T-cell (primary cell): Measurements from ENCODE around the gene KCNK13. TPM values are rescaled to one million over a fixed set of nuclear protein-coding genes. Genes with fewer than 3 reads are reported as not detected.

Source experiments
- ATAC-seq, 4 experiments: fragments of 200-7000 bp in 3 of 4; fragments of 150-1000 bp in 1 of 4; cut with Tn5 transposase; replicated peaks in 1 of 4; 1 replicate in 3 of 4; 2 replicates in 1 of 4; pipeline ENCODE4 v1.10.0; 2021; ENCODE audit warnings: moderate library complexity in 3 of 4, mild to moderate bottlenecking in 2 of 4, moderate number of reproducible peaks in 1 of 4
- CTCF ChIA-PET, 2 donors: fragments of 300-600 bp; sonication (Branson Sonifier 250); formaldehyde crosslinking; loops; one replicate each; lab custom pipeline; 2022; ENCODE audit warnings: antibody characterized with exemption in 2 of 2; lab: Charles Lee
- POLR2A ChIA-PET, 2 donors: fragments of 300-600 bp; sonication (Branson Sonifier 250); formaldehyde crosslinking; loops; one replicate each; lab custom pipeline; 2022; ENCODE audit warnings: antibody characterized with exemption in 2 of 2; lab: Charles Lee
- DNase-seq, 35 experiments: peaks; one replicate each; pipeline versions ENCODE4 v3.0.0 to v3.0.0-alpha.2; 2013 to 2023
- H3K27ac ChIP-seq: one replicate; pipeline ENCODE4 v1.5.1; 2013; ENCODE audit warnings: low read length
- H3K27me3 ChIP-seq, 2 experiments: replicated peaks in 1 of 2; 1 replicate in 1 of 2; 2 replicates in 1 of 2; pipeline versions ENCODE4 v1.6.1 to v1.7.0; 2013; ENCODE audit warnings: low read length in 1 of 2, mixed read lengths in 1 of 2; ENCODE audit not compliant: control insufficient read depth in 2 of 2, insufficient read depth in 2 of 2; ENCODE audit errors: extremely low read depth in 1 of 2
- H3K36me3 ChIP-seq, 2 donors: 1 replicate in 1 of 2; 2 replicates in 1 of 2; pipeline versions ENCODE4 v1.6.1 to v1.7.0; 2013; ENCODE audit warnings: low read length in 1 of 2; ENCODE audit not compliant: control insufficient read depth in 2 of 2, insufficient read depth in 1 of 2; ENCODE audit errors: extremely low read depth in 1 of 2
- H3K4me1 ChIP-seq, 2 experiments: 1 replicate in 1 of 2; 2 replicates in 1 of 2; pipeline versions ENCODE4 v1.6.1 to v1.7.0; 2013; ENCODE audit warnings: low read length in 2 of 2, mixed read lengths in 1 of 2; ENCODE audit not compliant: insufficient read depth in 2 of 2, control insufficient read depth in 1 of 2; ENCODE audit errors: extremely low read depth in 1 of 2
- H3K4me3 ChIP-seq, 2 donors: 1 replicate in 1 of 2; 2 replicates in 1 of 2; pipeline versions ENCODE4 v1.5.1 to v1.7.0; 2013; ENCODE audit warnings: mild to moderate bottlenecking in 2 of 2, low read length in 1 of 2, moderate library complexity in 1 of 2; ENCODE audit not compliant: control insufficient read depth in 1 of 2; ENCODE audit errors: extremely low read depth in 1 of 2
- H3K9me3 ChIP-seq: 2 replicates; pipeline ENCODE4 v1.7.0; 2013
- H3K27ac Mint-ChIP-seq, 2 donors: one replicate each; pipeline ENCODE4 v1.8.0; 2020 to 2021; ENCODE audit warnings: mild to moderate bottlenecking in 2 of 2, mixed read lengths in 2 of 2
- H3K27me3 Mint-ChIP-seq, 2 donors: one replicate each; pipeline ENCODE4 v1.8.0; 2021 to 2022; ENCODE audit warnings: mixed read lengths in 2 of 2
- H3K36me3 Mint-ChIP-seq: one replicate; pipeline ENCODE4 v1.8.0; 2021; ENCODE audit warnings: mixed read lengths
- H3K4me1 Mint-ChIP-seq, 3 donors: one replicate each; pipeline ENCODE4 v1.8.0; 2020 to 2022; ENCODE audit warnings: mixed read lengths in 3 of 3, mild to moderate bottlenecking in 1 of 3
- H3K4me3 Mint-ChIP-seq, 3 donors: one replicate each; pipeline ENCODE4 v1.8.0; 2020 to 2022; ENCODE audit warnings: mild to moderate bottlenecking in 3 of 3, mixed read lengths in 3 of 3, moderate library complexity in 3 of 3
- H3K9me3 Mint-ChIP-seq, 3 donors: one replicate each; pipeline ENCODE4 v1.8.0; 2020 to 2022; ENCODE audit warnings: mixed read lengths in 3 of 3
- WGBS: methylation state at CpG from one replicate; pipeline ENCODE4 v1.1.5; 2013; ENCODE audit warnings: missing lambda C conversion rate; ENCODE audit not compliant: insufficient coverage; 5-methylcytosine and 5-hydroxymethylcytosine counted together
- total RNA-seq, 35 experiments: library from RNA in 6 of 35; stranded (reverse) in 6 of 35; fragments of 120-200 nt in 1 of 35; gene quantifications; one replicate each; pipeline versions ENCODE4 v1.2.1 to v1.2.4 and lab custom pipeline; 2013 to 2026

Gene KCNK13
- total RNA-seq, 5 donors from 2014 or later (not counting 1 experiment from before 2014, with no cell fraction given), result not detected

DNA sequence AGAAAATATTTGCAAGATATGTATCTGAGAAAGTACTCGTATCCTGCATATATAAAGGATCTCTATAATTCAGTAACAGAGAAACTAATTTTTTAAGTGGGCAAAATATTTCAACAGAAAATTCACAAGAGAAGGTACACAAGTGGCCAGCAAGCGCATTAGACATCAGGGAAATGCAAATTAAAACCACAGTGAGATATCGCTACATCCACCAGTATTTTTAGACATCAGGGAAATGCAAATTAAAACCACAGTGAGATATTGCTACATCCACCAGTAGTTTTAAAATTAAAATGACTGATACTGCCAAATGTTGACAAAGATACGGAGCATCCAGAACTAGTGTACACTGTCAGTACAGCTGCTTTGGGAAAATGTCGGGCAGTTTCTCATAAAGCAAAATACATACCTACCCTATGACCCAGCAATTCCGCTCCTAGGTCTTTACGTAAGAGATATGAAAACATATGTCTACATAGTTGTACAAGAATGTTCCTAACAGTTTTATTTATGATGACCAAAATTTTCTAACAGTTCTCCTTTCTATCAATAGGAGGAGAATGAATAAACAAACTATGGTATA lies 2.8 kb upstream of the KCNK13 start:
- ATAC-seq (no peak), DNase-seq (no peak)
- peaks cover 2 to 36% of the 10 kb centered on the region in 2 experiments for H3K27me3 ChIP-seq
- H3K36me3 ChIP-seq, result no peaks in the 10 kb centered on the region
- H3K36me3 Mint-ChIP-seq, result no peaks in the 10 kb centered on the region
- H3K4me3 Mint-ChIP-seq, result peak overlapping the region in 2 of 3 donors; percentile 60 to 89
- peaks cover 27 to 29% (median 28%) of the 10 kb centered on the region in 3 donors for H3K4me1 Mint-ChIP-seq
- WGBS, result 60% methylated on average over 1 of the region's 7 CpGs
- CTCF ChIA-PET, result no interaction called here
- H3K4me3 ChIP-seq, result no peak overlapping the region
- H3K9me3 ChIP-seq, result no peaks in the 10 kb centered on the region
- H3K27ac ChIP-seq, result no peak overlapping the region
- H3K9me3 Mint-ChIP-seq, result no peaks in the 10 kb centered on the region
- POLR2A ChIA-PET, result no interaction called here
- H3K4me1 ChIP-seq, result peaks cover 6 to 22% of the 10 kb centered on the region in 2 experiments
- H3K27me3 Mint-ChIP-seq, result peaks cover 58 to 73% of the 10 kb centered on the region in 2 donors
- H3K27ac Mint-ChIP-seq, result no peak overlapping the region

DNA sequence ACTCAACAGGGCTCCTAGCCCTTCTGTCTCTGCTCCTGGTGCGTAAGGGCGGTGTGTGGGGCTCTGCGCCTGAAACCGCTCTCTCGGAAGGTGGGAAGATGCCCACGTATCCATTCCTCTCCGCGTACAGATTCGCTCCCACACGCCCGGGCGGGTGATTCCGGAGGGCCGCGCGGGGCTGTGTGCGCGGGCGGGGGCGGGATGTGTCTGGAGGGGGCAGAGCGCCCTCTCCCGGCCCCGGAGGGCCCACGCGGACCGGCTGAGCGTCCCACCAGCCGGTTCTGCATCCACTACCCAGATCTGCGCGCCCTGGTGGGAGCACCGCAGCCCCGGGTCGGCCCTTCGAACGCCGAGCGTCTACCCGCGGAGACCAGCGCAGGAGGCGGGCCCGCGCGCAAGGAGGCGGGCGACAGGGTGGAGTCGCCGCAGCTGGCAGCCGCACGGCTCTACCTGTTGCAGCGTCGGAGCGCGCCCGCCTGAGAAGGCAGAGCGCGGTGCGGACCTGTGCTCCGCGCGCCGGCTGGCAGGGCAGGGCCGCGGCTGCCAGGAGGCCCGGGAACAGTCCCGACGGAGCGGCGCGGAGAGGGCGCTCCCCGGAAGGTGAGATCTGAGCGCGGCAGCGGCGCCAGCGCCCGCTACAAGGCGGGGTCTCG lies 1.4 kb upstream of the KCNK13 start:
- Mint-ChIP-seq H3K9me3 (no peaks in the 10 kb centered on the region), H3K27me3 (peaks cover 57 to 72% of the 10 kb centered on the region in 2 donors), H3K27ac (no peak overlapping the region), H3K36me3 (no peaks in the 10 kb centered on the region), H3K4me3 (peak overlapping the region; percentile 58 to 89 (median 60)), H3K4me1 (peaks cover 27 to 29% (median 28%) of the 10 kb centered on the region in 3 donors)
- POLR2A ChIA-PET, result no interaction called here
- Histone ChIP-seq H3K36me3 (no peaks in the 10 kb centered on the region), H3K27ac (no peak overlapping the region), H3K27me3 (peaks cover 8 to 42% of the 10 kb centered on the region in 2 experiments), H3K4me1 (peaks cover 6 to 22% of the 10 kb centered on the region in 2 experiments), H3K9me3 (no peaks in the 10 kb centered on the region), H3K4me3 (peak overlapping the region; percentile 35 to 68)
- CTCF ChIA-PET, result no interaction called here
- peak in 17 of 35 experiments; percentile 3 to 40 (median 20) for DNase-seq
- under 1% methylated on average over 72 of the region's 80 CpGs for WGBS
- peak; percentile 68 to 82 (median 72) for ATAC-seq

DNA sequence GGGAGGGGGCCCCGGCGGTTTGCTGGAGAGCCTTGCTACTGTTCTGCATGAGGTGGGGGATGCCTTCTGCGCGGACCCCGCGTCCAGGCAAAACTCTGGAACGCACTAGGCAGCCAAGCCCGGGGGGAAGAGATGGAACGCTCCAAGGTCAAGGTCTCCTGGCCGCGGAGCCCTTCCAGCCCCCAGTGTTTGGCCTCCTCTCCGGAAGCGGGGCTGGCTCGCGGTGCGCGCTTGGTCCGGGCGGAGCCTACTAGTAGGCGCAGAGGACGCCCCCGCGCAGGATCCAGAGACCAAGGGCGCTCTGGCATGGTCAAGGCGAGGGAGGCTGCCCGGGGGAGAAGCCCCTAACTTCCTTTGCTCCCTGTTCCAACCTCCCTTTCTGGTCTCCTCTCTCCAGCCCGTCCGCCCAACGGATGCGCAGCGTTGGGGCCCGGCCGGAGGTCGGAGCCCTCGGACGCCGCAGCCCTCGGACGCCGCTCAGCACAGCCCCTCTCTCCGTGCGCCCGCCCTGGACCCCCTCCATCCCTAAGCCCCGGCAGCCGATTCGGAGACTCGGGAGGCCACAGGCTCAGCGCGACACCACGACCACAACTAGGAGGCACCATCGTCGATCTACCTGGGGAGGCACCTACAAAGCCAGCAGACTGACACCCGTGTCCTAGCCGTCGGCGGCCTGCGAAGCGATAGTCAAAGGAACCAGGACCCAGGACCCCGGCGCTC lies 669 bp upstream of the KCNK13 start:
- CTCF ChIA-PET, result no interaction called here
- Histone ChIP-seq H3K27me3 (peaks cover 8 to 43% of the 10 kb centered on the region in 2 experiments), H3K36me3 (no peaks in the 10 kb centered on the region), H3K4me3 (peak overlapping the region; percentile 35 to 68), H3K4me1 (peaks cover 6 to 22% of the 10 kb centered on the region in 2 experiments), H3K9me3 (no peaks in the 10 kb centered on the region), H3K27ac (no peak overlapping the region)
- Mint-ChIP-seq H3K27me3 (peaks cover 54 to 69% of the 10 kb centered on the region in 2 donors), H3K36me3 (no peaks in the 10 kb centered on the region), H3K27ac (no peak overlapping the region), H3K4me1 (peaks cover 27 to 29% (median 28%) of the 10 kb centered on the region in 3 donors), H3K4me3 (peak overlapping the region; percentile 51 to 89 (median 58)), H3K9me3 (no peaks in the 10 kb centered on the region)
- DNase-seq (no peak), ATAC-seq (peak in 2 of 4 experiments; percentile 6 to 12)
- WGBS, result 3% methylated on average over 44 of the region's 60 CpGs
- POLR2A ChIA-PET, result no interaction called here

DNA sequence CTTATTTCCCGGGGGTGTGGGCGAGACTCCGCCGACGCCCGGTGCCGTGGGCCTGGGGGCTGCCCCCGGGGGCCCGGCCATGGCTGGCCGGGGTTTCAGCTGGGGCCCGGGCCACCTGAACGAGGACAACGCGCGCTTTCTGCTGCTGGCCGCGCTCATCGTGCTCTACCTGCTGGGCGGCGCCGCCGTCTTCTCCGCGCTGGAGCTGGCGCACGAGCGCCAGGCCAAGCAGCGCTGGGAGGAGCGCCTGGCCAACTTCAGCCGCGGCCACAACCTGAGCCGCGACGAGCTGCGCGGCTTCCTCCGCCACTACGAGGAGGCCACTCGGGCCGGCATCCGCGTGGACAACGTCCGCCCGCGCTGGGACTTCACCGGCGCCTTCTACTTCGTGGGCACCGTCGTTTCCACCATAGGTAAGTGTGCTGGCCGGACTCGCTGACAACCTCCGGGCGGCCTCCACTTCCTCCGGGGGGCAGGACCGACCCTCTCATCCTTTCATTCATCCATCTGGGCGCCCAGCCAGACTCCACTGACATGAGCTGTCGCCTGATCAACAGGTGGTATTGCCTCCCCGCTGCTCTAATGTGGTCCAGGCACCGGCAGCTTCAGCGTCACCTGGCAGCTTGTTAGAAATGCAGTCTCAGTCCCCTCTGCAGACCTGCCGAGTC lies 467 bp downstream of the KCNK13 start:
- ChIA-PET POLR2A (interaction anchor here in 1 of 2 donors (0.5 kb wide), 1 partner anchor 100 kb away, joined by 3 read pairs; no protein-coding TSS in a partner anchor), CTCF (no interaction called here)
- H3K4me3 Mint-ChIP-seq, result peak overlapping the region; percentile 73 to 89 (median 79)
- no peak overlapping the region for H3K27ac ChIP-seq
- H3K36me3 ChIP-seq, result no peaks in the 10 kb centered on the region
- peak overlapping the region in 1 of 2 donors; percentile 52 for H3K4me3 ChIP-seq
- H3K9me3 ChIP-seq, result no peaks in the 10 kb centered on the region
- ATAC-seq (peak in 1 of 4 experiments; percentile 28), DNase-seq (no peak)
- no peaks in the 10 kb centered on the region for H3K9me3 Mint-ChIP-seq
- H3K36me3 Mint-ChIP-seq, result no peaks in the 10 kb centered on the region
- 1% methylated on average over 60 of the region's 63 CpGs for WGBS
- H3K27me3 Mint-ChIP-seq, result peaks cover 44 to 69% of the 10 kb centered on the region in 2 donors
- peaks cover 6 to 22% of the 10 kb centered on the region in 2 experiments for H3K4me1 ChIP-seq
- H3K27me3 ChIP-seq, result peaks cover 8 to 47% of the 10 kb centered on the region in 2 experiments
- peak overlapping the region in 1 of 2 donors; percentile 30 for H3K27ac Mint-ChIP-seq
- H3K4me1 Mint-ChIP-seq, result peaks cover 27 to 29% (median 28%) of the 10 kb centered on the region in 3 donors

DNA sequence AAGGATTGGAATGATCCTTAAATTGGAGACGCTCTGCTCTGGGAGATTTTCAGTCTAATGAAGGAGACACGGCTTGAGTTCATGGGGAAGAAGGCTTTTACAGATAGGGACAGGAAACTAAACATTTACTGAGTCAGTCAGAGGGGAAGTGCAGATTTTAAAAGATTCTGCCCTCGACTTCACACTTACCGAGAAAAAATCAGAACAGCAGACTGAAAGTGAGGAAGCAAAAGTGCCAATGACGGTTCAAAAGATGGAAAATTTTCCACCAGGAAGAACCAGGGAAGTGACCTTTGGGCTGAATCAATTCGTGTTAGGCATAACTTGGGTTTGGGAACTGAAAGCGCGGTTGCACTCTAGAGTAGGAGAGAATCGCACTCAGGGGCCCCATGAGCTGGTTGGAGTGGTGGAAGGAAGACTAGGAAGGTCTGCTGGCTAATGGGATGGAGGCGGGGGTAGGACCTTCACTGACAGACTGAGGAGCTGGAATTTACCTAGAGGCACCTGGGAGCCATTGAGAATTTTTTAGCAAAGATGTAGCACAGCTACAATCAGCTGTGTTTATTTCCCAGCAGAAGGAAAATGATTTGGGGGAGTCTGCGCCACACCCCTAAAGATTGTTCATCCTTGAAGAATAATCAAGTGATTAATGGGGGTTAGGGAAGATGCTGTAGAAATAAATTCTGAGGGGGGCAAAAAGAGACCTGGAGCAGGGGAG lies 1.2 kb downstream of the KCNK13 start:
- Histone ChIP-seq H3K27me3 (peaks cover 8 to 49% of the 10 kb centered on the region in 2 experiments), H3K27ac (no peak overlapping the region), H3K9me3 (no peaks in the 10 kb centered on the region), H3K36me3 (no peaks in the 10 kb centered on the region), H3K4me3 (peak overlapping the region in 1 of 2 donors; percentile 52), H3K4me1 (peaks cover 6 to 22% of the 10 kb centered on the region in 2 experiments)
- POLR2A ChIA-PET, result no interaction called here
- Mint-ChIP-seq H3K27ac (peak overlapping the region in 1 of 2 donors; percentile 30), H3K9me3 (no peaks in the 10 kb centered on the region), H3K36me3 (no peaks in the 10 kb centered on the region), H3K27me3 (peaks cover 49 to 71% of the 10 kb centered on the region in 2 donors), H3K4me3 (peak overlapping the region; percentile 73 to 89 (median 79)), H3K4me1 (peaks cover 27 to 29% (median 28%) of the 10 kb centered on the region in 3 donors)
- CTCF ChIA-PET, result no interaction called here
- DNase-seq (no peak), ATAC-seq (no peak)
- 22% methylated on average over 7 of the region's 11 CpGs for WGBS
